ENCODE measurements around the gene PAK1.

Gene PAK1

GRCh38 chr11:77435972-77436371 lies 37.9 kb downstream of the PAK1 start:
- H3K9me3 Mint-ChIP-seq (ENCODE audit: low read depth), result no peaks in the 10 kb centered on the region
- no peaks in the 10 kb centered on the region for H3K36me3 Mint-ChIP-seq
- no peaks in the 10 kb centered on the region for H3K4me1 Mint-ChIP-seq (ENCODE audit: low read depth)
- H3K27me3 Mint-ChIP-seq, result peaks cover 2% of the 10 kb centered on the region
- H3K4me3 Mint-ChIP-seq, result no peak overlapping the region
- H3K27ac Mint-ChIP-seq, result no peak overlapping the region

- Mint-ChIP-seq H3K27me3 (peaks cover 2% of the 10 kb centered on the region), H3K9me3 (ENCODE audit: low read depth) (no peaks in the 10 kb centered on the region), H3K36me3 (peaks cover 5% of the 10 kb centered on the region), H3K4me1 (ENCODE audit: low read depth) (no peaks in the 10 kb centered on the region), H3K27ac (no peak overlapping the region), H3K4me3 (no peak overlapping the region)
Measured at GRCh38 chr11:77431813-77432212, 42.1 kb downstream of the PAK1 start.

- Mint-ChIP-seq H3K27me3 (peaks cover 2% of the 10 kb centered on the region), H3K4me1 (ENCODE audit: low read depth) (no peaks in the 10 kb centered on the region), H3K9me3 (ENCODE audit: low read depth) (no peaks in the 10 kb centered on the region), H3K36me3 (peaks cover 5% of the 10 kb centered on the region), H3K4me3 (no peak overlapping the region), H3K27ac (no peak overlapping the region)
Measured at GRCh38 chr11:77428598-77428997, 45.3 kb downstream of the PAK1 start.

GRCh38 chr11:77425346-77425745 lies 48.5 kb downstream of the PAK1 start:
- no peak overlapping the region for H3K4me3 Mint-ChIP-seq
- H3K4me1 Mint-ChIP-seq (ENCODE audit: low read depth), result no peaks in the 10 kb centered on the region
- H3K9me3 Mint-ChIP-seq (ENCODE audit: low read depth), result no peaks in the 10 kb centered on the region
- H3K27ac Mint-ChIP-seq, result no peak overlapping the region
- no peaks in the 10 kb centered on the region for H3K27me3 Mint-ChIP-seq
- peaks cover 5% of the 10 kb centered on the region for H3K36me3 Mint-ChIP-seq

- Mint-ChIP-seq H3K9me3 (ENCODE audit: low read depth) (no peaks in the 10 kb centered on the region), H3K4me1 (ENCODE audit: low read depth) (no peaks in the 10 kb centered on the region), H3K4me3 (no peak overlapping the region), H3K27ac (no peak overlapping the region), H3K36me3 (peaks cover 5% of the 10 kb centered on the region), H3K27me3 (no peaks in the 10 kb centered on the region)
Measured at GRCh38 chr11:77424644-77425043, 49.2 kb downstream of the PAK1 start.

- Mint-ChIP-seq H3K27ac (no peak overlapping the region), H3K4me3 (no peak overlapping the region), H3K4me1 (ENCODE audit: low read depth) (peaks cover 2% of the 10 kb centered on the region), H3K9me3 (ENCODE audit: low read depth) (no peaks in the 10 kb centered on the region), H3K36me3 (peaks cover 5% of the 10 kb centered on the region), H3K27me3 (no peaks in the 10 kb centered on the region)
Measured at GRCh38 chr11:77423624-77424023, 50.3 kb downstream of the PAK1 start.

GRCh38 chr11:77422687-77423086 lies 51.2 kb downstream of the PAK1 start:
- no peaks in the 10 kb centered on the region for H3K9me3 Mint-ChIP-seq (ENCODE audit: low read depth)
- H3K4me3 Mint-ChIP-seq, result no peak overlapping the region
- H3K27me3 Mint-ChIP-seq, result no peaks in the 10 kb centered on the region
- H3K4me1 Mint-ChIP-seq (ENCODE audit: low read depth), result peaks cover 4% of the 10 kb centered on the region
- H3K27ac Mint-ChIP-seq, result no peak overlapping the region
- peaks cover under 1% of the 10 kb centered on the region for H3K36me3 Mint-ChIP-seq

- H3K36me3 Mint-ChIP-seq, result no peaks in the 10 kb centered on the region
- H3K9me3 Mint-ChIP-seq (ENCODE audit: low read depth), result no peaks in the 10 kb centered on the region
- no peak overlapping the region for H3K4me3 Mint-ChIP-seq
- H3K27ac Mint-ChIP-seq, result no peak overlapping the region
- no peaks in the 10 kb centered on the region for H3K27me3 Mint-ChIP-seq
- peaks cover 4% of the 10 kb centered on the region for H3K4me1 Mint-ChIP-seq (ENCODE audit: low read depth)
Measured at GRCh38 chr11:77421041-77421723, 52.7 kb downstream of the PAK1 start.

GRCh38 chr11:77418971-77419597 lies 54.8 kb downstream of the PAK1 start:
- H3K27ac Mint-ChIP-seq, result no peak overlapping the region
- H3K4me3 Mint-ChIP-seq, result no peak overlapping the region
- H3K9me3 Mint-ChIP-seq (ENCODE audit: low read depth), result no peaks in the 10 kb centered on the region
- H3K4me1 Mint-ChIP-seq (ENCODE audit: low read depth), result peaks cover 4% of the 10 kb centered on the region
- H3K27me3 Mint-ChIP-seq, result no peaks in the 10 kb centered on the region
- no peaks in the 10 kb centered on the region for H3K36me3 Mint-ChIP-seq

- Mint-ChIP-seq H3K4me3 (no peak overlapping the region), H3K9me3 (ENCODE audit: low read depth) (no peaks in the 10 kb centered on the region), H3K27me3 (no peaks in the 10 kb centered on the region), H3K4me1 (ENCODE audit: low read depth) (peaks cover 4% of the 10 kb centered on the region), H3K36me3 (no peaks in the 10 kb centered on the region), H3K27ac (no peak overlapping the region)
Measured at GRCh38 chr11:77418155-77418970, 55.5 kb downstream of the PAK1 start.

GRCh38 chr11:77416357-77416756 lies 57.5 kb downstream of the PAK1 start:
- no peaks in the 10 kb centered on the region for H3K36me3 Mint-ChIP-seq
- H3K4me1 Mint-ChIP-seq (ENCODE audit: low read depth), result peaks cover 18% of the 10 kb centered on the region
- H3K9me3 Mint-ChIP-seq (ENCODE audit: low read depth), result no peaks in the 10 kb centered on the region
- H3K27ac Mint-ChIP-seq, result no peak overlapping the region
- no peaks in the 10 kb centered on the region for H3K27me3 Mint-ChIP-seq
- no peak overlapping the region for H3K4me3 Mint-ChIP-seq

- Mint-ChIP-seq H3K9me3 (ENCODE audit: low read depth) (no peaks in the 10 kb centered on the region), H3K36me3 (no peaks in the 10 kb centered on the region), H3K27me3 (no peaks in the 10 kb centered on the region), H3K27ac (no peak overlapping the region), H3K4me3 (no peak overlapping the region), H3K4me1 (ENCODE audit: low read depth) (peaks cover 37% of the 10 kb centered on the region)
Measured at GRCh38 chr11:77413850-77414460, 59.9 kb downstream of the PAK1 start.

- H3K4me3 Mint-ChIP-seq, result peak overlapping the region; percentile 61
Measured at GRCh38 chr11:77412814-77413213, 61.1 kb downstream of the PAK1 start.

GRCh38 chr11:77411717-77412441 lies 62.0 kb downstream of the PAK1 start:
- Mint-ChIP-seq H3K9me3 (ENCODE audit: low read depth) (no peaks in the 10 kb centered on the region), H3K4me1 (ENCODE audit: low read depth) (peaks cover 51% of the 10 kb centered on the region), H3K4me3 (peak overlapping the region; percentile 91), H3K27me3 (no peaks in the 10 kb centered on the region), H3K27ac (peak overlapping the region; percentile 73), H3K36me3 (peaks cover 6% of the 10 kb centered on the region)

More at GRCh38 chr11:77412814-77413213, 61.1 kb downstream of the PAK1 start:
- Mint-ChIP-seq H3K9me3 (ENCODE audit: low read depth) (no peaks in the 10 kb centered on the region), H3K27me3 (no peaks in the 10 kb centered on the region), H3K4me1 (ENCODE audit: low read depth) (peaks cover 43% of the 10 kb centered on the region), H3K27ac (peak overlapping the region; percentile 54), H3K36me3 (peaks cover 6% of the 10 kb centered on the region)
